Heart right ventricle (tissue), 16 donors: ENCODE data around the gene BPIFB2. TPM values are rescaled to one million over a fixed set of nuclear protein-coding genes. Genes with fewer than 3 reads are reported as not detected.
"Not testable (repeated sequence)": the region's sequence is repeated elsewhere in the genome, so short reads cannot be mapped to it uniquely, and the experiment has no call there.

Source experiments
- ATAC-seq, 8 donors: fragments of 200-7000 bp; cut with Tn5 transposase; one replicate each; pipeline ENCODE4 v1.9.1; 2020; ENCODE audit warnings: mild to moderate bottlenecking in 8 of 8, moderate library complexity in 8 of 8, moderate number of reproducible peaks in 1 of 8
- DNase-seq, 2 donors: peaks; one replicate each; pipeline ENCODE4 v3.0.0-alpha.2; 2020
- H3K27ac ChIP-seq, 10 donors: fragments of 200-600 bp; sonication (generic) in 2 of 10; one replicate each; pipeline versions ENCODE4 v1.5.0 to v1.8.0; 2020 to 2022; ENCODE audit warnings: mild to moderate bottlenecking in 3 of 10
- H3K27me3 ChIP-seq, 7 donors: fragments of 200-600 bp; one replicate each; pipeline ENCODE4 v1.8.0; 2021 to 2022; ENCODE audit warnings: mild to moderate bottlenecking in 2 of 7
- H3K36me3 ChIP-seq, 9 donors: fragments of 200-600 bp; sonication (generic) in 1 of 9; one replicate each; pipeline versions ENCODE4 v1.5.0 to v1.8.0; 2020 to 2022; ENCODE audit warnings: mild to moderate bottlenecking in 2 of 9
- H3K4me1 ChIP-seq, 9 donors: fragments of 200-600 bp; sonication (generic) in 1 of 9; one replicate each; pipeline versions ENCODE4 v1.5.0 to v1.8.0; 2020 to 2022; ENCODE audit warnings: mild to moderate bottlenecking in 4 of 9
- H3K4me3 ChIP-seq, 10 donors: fragments of 200-600 bp; sonication (generic) in 2 of 10; one replicate each; pipeline versions ENCODE4 v1.5.0 to v1.8.0; 2020 to 2022; ENCODE audit warnings: mild to moderate bottlenecking in 7 of 10, moderate library complexity in 2 of 10
- H3K9me3 ChIP-seq, 11 donors: fragments of 200-600 bp in 10 of 11; sonication (generic) in 2 of 11; one replicate each; pipeline versions ENCODE4 v1.5.0 to v1.8.0; 2013 to 2022; ENCODE audit warnings: mild to moderate bottlenecking in 2 of 11, control low read depth in 1 of 11, moderate library complexity in 1 of 11
- CTCF ChIP-seq, 9 donors: fragments of 200-600 bp; sonication (generic) in 2 of 9; IDR thresholded peaks; one replicate each; pipeline versions ENCODE4 v1.5.0 to v1.8.0; 2021 to 2022; ENCODE audit warnings: antibody characterized with exemption in 9 of 9, mild to moderate bottlenecking in 5 of 9, moderate library complexity in 1 of 9
- WGBS, 2 donors: extraction: QIAGEN DNeasy Blood & Tissue Kit; methylation state at CpG; one replicate each; pipeline ENCODE4 v1.1.7; 2013; ENCODE audit warnings: inconsistent platforms in 1 of 2; 5-methylcytosine and 5-hydroxymethylcytosine counted together
- intact Hi-C, 10 donors: fragments of 100-400 bp; cut with DNase I; formaldehyde crosslinking; loops; one replicate each; pipeline versions ENCODE4 v1.11.1 to v1.14.2; 2022
- polyA plus RNA-seq, 2 donors: library from polyadenylated mRNA; stranded (reverse); fragments of 200-250 nt; gene quantifications; one replicate each; pipeline ENCODE4 v1.2.3, GENCODE V29; 2013
- total RNA-seq, 10 donors: library from RNA; stranded (reverse); fragmentation: NEBNext Ultra II Directional in 3 of 10; extraction: Animal tissue kit (Norgen Biotek cat#: 25700) in 3 of 10; gene quantifications; one replicate each; pipeline versions ENCODE4 v1.2.1 to v1.2.4, GENCODE V29; 2021 to 2023
- donor health status: Arrhythmogenic right ventricular cardiomyopathy.
- donor health status: ischemic (EF 13 %, LVEDD 7.1; RV severe dilation, severe dysfunction).
- donor health status: healthy with polysubstance abuse.
- donor health status: DM: no; HTN: yes; CAD: no.
- donor health status: DM: no; HTN: no; CAD: no.
- donor health status: ischemic (EF 25% LVEDD 6.9; RV normal size, moderate dysfunction).
- donor health status: ischemic (EF 25% LVEDD 5.7; RV mildly dilated, moderate dysfunction).
- donor health status: healthy.
- donor health status: DM: yes; HTN: yes; CAD: no.
- donor health status: Ischemic cardiomyopathy.
- donor health status: ischemic (EF 35%, LVEDD 5.7; RV mildly dilated, moderate dysfunction).
- donor health status: nonischemic (EF 11% LVEDD 7.7; RV severe dilation, severe dysfunction).
- donor health status: DM: yes; HTN: yes; CAD: no.
- donor health status: PGD.
- donor health status: ischemic (EF 29% LVEDD 5.4; RV normal size, mild dysfunction).
- donor health status: nonischemic (EF 23%, LVEDD 6.1; RV moderate dilation, normal function).

BPIFB2 gene
- total and polyA plus RNA-seq, 12 donors: not detected

GRCh38 chr20:32970973-32971300, 36.6 kb upstream of the BPIFB2 start:
- Histone ChIP-seq H3K27ac (peak overlapping the region in 2 of 10 donors; percentile 42 to 79), H3K36me3 (no peaks in the 10 kb centered on the region), H3K4me1 (peaks cover 0 to 29% (median 8%) of the 10 kb centered on the region in 9 donors), H3K27me3 (no peaks in the 10 kb centered on the region), H3K4me3 (no peak overlapping the region), H3K9me3 (no peaks in the 10 kb centered on the region)
- DNase-seq: no peak
- WGBS, 2 donors: 94 to 100% methylated on average over 2 of the region's 2 CpGs
- ATAC-seq: no peak
- TF ChIP-seq CTCF (IDR thresholded peaks at IDR 0.05): no peak
- intact Hi-C loops: no loop called here

GRCh38 chr20:32971703-32972161, 35.8 kb upstream of the BPIFB2 start:
- H3K4me3 ChIP-seq: no peak overlapping the region
- ATAC-seq (peak in 4 of 8 donors; percentile 22 to 75 (median 34)), DNase-seq (no peak)
- peaks cover 0 to 27% (median 8%) of the 10 kb centered on the region in 9 donors for H3K4me1 ChIP-seq
- no peaks in the 10 kb centered on the region for H3K9me3 ChIP-seq
- H3K36me3 ChIP-seq: no peaks in the 10 kb centered on the region
- peak overlapping the region in 7 of 10 donors; percentile 19 to 79 (median 46) for H3K27ac ChIP-seq
- 23 to 33% methylated on average over 6 of the region's 6 CpGs for WGBS, 2 donors
- TF ChIP-seq CTCF (IDR thresholded peaks at IDR 0.05): no peak
- intact Hi-C loops: no loop called here
- H3K27me3 ChIP-seq: no peaks in the 10 kb centered on the region

DNA sequence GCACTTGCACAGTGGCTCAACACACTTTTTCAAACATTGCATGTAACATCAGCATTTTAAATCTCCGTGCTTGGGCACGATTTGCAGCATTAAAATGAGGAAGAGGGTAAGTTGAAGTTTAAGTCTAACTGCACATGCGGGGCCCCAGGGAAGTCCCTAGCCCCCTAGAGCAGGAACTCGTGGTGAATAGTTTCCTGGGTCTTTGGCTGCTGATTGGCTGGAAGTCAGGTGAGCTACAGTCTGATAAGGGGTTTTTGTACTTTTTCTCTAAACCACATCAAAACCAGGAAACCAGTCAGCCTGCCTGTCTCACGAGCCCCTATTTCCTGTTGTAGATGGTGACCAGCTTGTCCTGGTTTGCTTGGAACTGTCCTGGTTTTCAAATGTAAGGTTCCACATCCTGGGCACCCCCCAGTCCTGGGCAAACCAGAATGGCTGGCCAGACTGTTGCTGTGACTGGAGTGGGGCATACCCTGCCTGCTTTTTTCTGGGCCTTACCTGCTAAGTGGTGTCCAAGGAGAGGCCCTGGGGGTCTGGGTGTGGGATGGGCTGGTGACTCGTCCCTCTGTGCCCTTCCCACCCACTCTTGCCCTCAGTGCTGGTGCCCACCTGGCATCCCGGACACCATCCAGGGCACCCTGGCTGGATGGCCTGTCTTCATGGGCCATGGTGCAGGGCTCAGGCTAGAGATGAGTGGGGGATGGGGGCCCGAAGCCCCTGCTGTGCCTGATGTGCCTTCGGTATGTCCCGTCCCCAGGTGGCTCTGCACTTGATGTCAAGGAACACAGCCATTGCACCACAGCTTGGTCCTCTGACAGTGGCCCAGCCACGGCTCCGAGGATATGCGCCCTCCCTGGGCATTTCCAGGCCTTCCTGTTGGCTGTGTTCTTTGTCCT, 35.1 kb upstream of the BPIFB2 start:
- intact Hi-C loops: no loop called here
- Histone ChIP-seq H3K36me3 (no peaks in the 10 kb centered on the region), H3K4me1 (peaks cover 0 to 27% (median 8%) of the 10 kb centered on the region in 9 donors), H3K27ac (peak overlapping the region in 5 of 10 donors; percentile 38 to 79 (median 46)), H3K9me3 (no peaks in the 10 kb centered on the region), H3K4me3 (no peak overlapping the region), H3K27me3 (no peaks in the 10 kb centered on the region)
- DNase-seq (no peak), ATAC-seq (peak in 2 of 8 donors; percentile 19 to 35)
- WGBS, 2 donors: 75 to 76% methylated on average over 13 of the region's 13 CpGs
- TF ChIP-seq CTCF (IDR thresholded peaks at IDR 0.05): no peak

DNA sequence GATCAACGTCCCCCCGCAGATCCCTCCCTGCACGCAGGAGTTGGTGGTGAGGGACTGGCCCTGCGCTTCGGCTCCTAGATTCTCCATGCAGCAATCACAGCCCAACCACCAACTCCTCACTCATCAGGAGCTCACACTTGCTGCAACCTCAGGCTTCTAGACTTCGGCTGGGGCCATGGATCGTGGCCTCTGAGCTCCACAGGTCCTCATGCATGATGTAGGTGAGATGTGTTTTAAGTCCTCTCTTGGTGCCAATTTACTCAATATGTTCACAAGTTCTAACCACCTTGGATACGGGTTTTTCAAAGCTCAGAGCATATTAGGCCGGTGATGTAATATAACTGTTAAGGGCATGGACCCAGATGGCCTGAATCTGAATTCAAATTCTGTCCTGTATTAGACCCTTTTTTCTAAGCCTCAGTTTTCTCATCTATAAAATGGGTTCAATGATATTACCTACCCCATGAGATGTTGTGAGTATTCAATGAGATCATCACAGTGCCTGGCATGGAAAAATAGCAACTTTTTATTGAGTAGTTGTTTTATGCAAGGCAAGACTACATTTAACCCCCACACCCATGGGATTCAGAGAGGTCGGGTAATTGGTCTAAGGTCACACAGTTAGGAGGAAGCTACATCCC, 34.3 kb upstream of the BPIFB2 start:
- no peak for DNase-seq

GRCh38 chr20:32974204-32975064, 33.1 kb upstream of the BPIFB2 start:
- intact Hi-C loops, H3K4me3 ChIP-seq, DNase-seq, ATAC-seq, H3K9me3 ChIP-seq, H3K27me3 ChIP-seq, H3K27ac ChIP-seq, H3K36me3 ChIP-seq: not testable (repeated sequence)
- 78% methylated on average over 9 of the region's 9 CpGs for WGBS, 2 donors
- peaks cover 0 to 27% (median 8%) of the 10 kb centered on the region in 9 donors for H3K4me1 ChIP-seq

More for the DNA sequence above, 34.3 kb upstream of the BPIFB2 start:
- no peak overlapping the region for H3K27ac ChIP-seq
- H3K27me3 ChIP-seq: no peaks in the 10 kb centered on the region
- WGBS, 2 donors: 83 to 84% methylated on average over 10 of the region's 10 CpGs
- no peak for TF ChIP-seq CTCF (IDR thresholded peaks at IDR 0.05)
- H3K9me3 ChIP-seq: no peaks in the 10 kb centered on the region
- intact Hi-C loops: no loop called here
- no peak overlapping the region for H3K4me3 ChIP-seq
- no peaks in the 10 kb centered on the region for H3K36me3 ChIP-seq
- peaks cover 0 to 27% (median 8%) of the 10 kb centered on the region in 9 donors for H3K4me1 ChIP-seq
- no peak for ATAC-seq

- H3K27ac ChIP-seq, H3K4me3 ChIP-seq, H3K9me3 ChIP-seq, ATAC-seq, DNase-seq, H3K36me3 ChIP-seq, H3K27me3 ChIP-seq, intact Hi-C loops: not testable (repeated sequence)
- 71 to 84% methylated on average over 4 of the region's 4 CpGs for WGBS, 2 donors
- H3K4me1 ChIP-seq: peaks cover 0 to 27% (median 8%) of the 10 kb centered on the region in 9 donors
Observed at GRCh38 chr20:32975121-32975520, 32.4 kb upstream of the BPIFB2 start.
